ENCODE measurements around the gene MRPS5.

GRCh38 chr2:95057535-95058370 is 63.9 kb downstream of the MRPS5 start:
- no peak for TF ChIP-seq CTCF (IDR thresholded peaks at IDR 0.05; ENCODE audit: insufficient read depth, low read depth, low read length)
- no peak for TF ChIP-seq EZH2 (IDR thresholded peaks at IDR 0.05; ENCODE audit: insufficient read depth, low read length)

Data from astrocyte (in vitro differentiated cells and primary cell).